Amniotic stem cell (primary cell): ENCODE data around the gene DRC7.

Experiments
- DNase-seq: peaks from one replicate; lab custom pipeline; 2025; lab: John Stamatoyannopoulos, UW

DRC7 gene

DNA sequence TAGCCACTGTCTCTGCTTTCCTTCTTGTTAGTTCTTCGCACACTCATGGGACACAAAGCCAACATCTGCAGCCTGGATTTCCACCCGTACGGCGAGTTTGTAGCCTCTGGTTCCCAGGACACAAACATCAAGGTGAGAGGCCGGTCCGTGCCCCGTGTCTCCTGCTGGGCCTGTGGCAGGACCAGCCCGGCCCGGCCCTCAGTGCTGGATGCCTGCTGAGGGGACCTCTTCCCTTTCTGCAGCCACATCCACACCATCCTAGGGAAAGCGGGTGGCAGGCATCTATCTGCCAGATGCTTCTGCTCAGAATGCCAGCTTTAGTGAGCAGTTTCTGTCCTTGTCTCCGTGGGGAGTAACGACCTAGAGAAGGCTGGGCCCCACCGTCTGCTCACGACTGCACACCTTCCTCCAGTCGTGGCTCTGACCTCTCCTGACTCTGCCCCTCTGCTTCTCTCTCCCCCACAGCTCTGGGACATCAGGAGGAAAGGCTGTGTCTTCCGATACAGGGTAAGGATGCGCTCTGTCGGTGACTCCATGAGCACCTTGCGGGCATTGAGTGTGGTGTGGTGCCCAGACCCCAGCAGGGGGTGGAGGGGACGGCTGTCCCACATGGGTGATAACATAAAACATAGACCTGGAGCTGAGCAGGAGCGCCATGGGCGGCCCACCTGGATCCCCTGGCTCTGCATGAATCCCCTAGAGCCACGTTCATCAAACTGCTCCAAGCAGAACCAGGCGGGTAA, 56.4 kb downstream of the DRC7 start:
- no peak for DNase-seq

DNA sequence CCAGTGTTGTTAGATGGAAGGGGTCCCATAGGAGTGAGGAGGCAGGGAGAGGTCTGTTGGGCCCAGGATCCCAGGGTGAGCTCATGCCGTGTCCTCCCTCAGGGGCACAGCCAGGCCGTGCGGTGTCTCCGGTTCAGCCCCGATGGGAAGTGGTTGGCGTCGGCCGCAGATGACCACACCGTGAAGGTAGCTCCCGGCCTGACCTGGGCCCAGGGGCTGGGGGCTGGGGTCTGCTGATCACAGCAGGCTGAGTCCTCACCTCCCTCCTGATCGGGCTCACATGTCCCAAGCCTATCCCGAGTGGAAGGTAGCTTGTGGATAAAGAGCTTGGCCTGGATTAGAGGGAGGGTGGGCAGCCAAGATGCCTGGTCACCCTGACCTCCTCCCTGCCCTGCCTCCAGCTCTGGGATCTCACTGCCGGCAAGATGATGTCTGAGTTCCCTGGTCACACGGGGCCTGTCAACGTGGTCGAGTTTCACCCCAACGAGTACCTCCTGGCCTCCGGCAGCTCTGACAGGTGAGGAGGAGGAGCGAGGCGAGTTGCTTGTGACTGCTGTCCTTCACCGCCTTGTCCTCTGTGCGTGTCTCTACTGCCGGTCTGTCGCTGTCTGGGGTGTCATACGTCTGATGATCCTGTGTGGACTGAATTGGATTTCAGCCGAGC, 57.1 kb downstream of the DRC7 start:
- DNase-seq = no peak

GRCh38 chr16:57752203-57752580, 57.6 kb downstream of the DRC7 start:
- no peak for DNase-seq

GRCh38 chr16:57752581-57753447, 58.2 kb downstream of the DRC7 start:
- DNase-seq = no peak

DNA sequence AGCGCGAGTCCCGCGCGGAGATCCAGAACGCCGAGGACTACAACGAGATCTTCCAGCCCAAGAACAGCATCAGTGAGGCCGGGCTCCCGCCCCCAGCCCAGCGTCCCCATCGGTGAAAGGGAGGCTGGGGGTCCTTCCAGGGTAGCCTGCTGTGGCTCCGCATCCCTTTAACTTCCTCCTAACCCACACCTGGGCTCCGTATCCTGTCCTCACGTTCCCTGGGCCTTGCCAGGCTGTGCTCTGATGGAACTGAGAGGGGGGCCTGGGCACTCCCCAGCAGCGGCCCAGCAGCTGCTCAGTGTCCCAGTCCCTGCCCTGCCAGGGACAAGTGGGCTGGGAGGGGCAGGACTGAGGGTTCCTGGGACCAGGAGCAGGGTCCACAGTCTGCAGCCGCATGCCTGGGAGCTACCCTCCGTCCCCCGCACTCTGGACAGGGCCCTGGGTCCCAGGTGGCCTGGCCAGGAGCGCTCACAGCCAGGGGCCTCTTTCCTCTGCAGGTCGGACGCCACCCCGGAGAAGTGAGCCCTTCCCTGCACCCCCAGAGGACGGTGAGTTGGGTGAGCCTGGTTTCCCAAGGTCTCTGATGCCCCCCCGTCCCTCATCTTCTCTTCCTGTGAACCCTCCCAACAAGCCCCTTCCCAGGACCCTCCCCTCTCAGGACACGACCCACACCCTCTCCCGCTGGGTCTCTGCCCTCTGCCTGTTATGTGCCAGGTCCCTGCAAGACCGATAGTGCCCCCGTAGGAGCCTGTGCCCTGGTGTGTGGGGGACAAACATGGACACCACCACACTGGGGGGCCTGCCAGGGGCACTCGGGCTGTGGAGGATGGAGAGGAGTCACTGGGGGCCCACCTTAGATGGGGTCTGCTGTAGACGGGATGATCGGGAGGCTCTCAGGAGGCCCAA, 59.1 kb downstream of the DRC7 start:
- DNase-seq = no peak

- no peak for DNase-seq
Measured at GRCh38 chr16:57754354-57755060, 59.9 kb downstream of the DRC7 start.

DNA sequence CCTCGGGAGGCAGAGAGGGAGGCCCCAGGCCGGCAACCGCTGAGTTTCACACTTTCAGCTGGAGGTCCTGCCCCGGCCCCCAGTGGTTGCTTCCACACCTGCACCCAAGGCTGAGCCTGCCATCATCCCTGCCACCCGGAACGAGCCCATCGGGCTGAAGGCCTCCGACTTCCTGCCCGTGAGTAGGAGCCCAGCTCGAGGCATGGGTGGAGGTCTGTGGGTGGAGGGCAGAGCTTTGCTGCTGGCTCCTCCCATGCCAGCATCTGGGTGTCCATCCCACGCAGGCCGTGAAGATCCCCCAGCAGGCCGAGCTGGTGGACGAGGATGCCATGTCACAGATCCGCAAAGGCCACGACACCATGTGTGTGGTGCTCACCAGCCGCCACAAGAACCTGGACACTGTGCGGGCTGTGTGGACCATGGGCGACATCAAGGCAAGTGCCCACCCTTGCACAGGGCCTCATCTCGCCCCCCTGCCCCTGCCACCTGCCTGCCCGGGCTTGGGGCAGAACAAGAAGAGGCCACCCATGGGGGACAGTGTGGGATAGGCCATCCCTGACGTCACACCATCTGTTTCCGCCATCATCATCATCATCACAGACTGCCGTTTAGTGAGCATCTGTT, 60.6 kb downstream of the DRC7 start:
- DNase-seq = no peak

DNA sequence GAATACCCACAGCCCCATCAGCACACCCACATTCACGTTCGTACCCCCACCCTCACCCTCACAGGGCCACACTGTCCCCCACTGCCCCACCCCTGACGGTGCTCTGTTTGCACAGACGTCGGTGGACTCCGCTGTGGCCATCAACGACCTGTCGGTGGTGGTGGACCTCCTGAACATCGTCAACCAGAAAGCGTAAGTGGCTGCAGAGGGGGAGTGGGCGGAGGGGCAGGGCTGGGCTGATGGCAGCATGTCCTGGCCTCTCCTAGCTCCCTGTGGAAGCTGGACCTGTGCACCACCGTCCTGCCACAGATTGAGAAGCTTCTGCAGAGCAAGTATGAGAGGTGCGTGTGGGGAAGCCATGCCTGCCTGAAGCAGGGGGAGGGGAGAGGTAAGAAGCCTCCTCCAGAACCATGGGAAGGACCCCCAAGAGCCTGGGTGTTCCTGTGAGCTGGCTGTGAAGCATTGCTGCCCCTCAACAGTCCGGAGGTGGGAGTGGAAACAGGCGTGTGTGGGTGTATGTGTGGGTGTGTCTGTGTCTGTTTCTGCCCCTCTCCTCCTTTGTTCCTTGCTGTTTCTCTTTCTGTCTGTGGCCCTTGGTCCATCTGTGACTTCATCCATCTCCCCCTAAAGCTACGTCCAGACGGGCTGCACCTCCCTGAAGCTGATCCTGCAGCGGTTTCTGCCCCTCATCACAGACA, 61.3 kb downstream of the DRC7 start:
- no peak for DNase-seq

GRCh38 chr16:57756424-57757325, 62.1 kb downstream of the DRC7 start:
- no peak for DNase-seq

DNA sequence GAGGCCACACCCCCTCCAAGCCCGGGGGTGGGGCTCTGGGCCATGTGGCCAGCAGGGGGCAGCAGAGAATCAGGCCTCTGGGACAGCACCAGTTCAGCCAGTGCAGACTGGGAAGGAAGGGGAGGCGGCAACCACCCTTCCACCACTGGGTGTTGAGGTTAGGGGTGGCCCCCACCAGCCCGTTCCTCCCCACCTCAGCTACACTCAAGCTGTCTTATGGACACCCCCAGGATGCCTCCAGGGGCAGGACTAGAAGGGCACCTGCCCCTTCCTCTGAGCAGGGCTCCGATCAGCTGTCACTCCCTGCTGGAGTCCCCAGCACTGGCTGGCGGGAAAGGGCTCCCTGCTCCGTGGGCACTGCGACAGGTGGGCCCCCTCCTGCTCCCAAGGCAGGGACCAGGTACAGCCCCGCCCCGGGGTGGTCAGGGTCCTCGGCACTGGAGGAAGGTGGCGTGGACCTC, 62.8 kb downstream of the DRC7 start:
- DNase-seq = peak; percentile 41

- no peak for DNase-seq
Measured at GRCh38 chr16:57757883-57758282, 63.3 kb downstream of the DRC7 start.

DNA sequence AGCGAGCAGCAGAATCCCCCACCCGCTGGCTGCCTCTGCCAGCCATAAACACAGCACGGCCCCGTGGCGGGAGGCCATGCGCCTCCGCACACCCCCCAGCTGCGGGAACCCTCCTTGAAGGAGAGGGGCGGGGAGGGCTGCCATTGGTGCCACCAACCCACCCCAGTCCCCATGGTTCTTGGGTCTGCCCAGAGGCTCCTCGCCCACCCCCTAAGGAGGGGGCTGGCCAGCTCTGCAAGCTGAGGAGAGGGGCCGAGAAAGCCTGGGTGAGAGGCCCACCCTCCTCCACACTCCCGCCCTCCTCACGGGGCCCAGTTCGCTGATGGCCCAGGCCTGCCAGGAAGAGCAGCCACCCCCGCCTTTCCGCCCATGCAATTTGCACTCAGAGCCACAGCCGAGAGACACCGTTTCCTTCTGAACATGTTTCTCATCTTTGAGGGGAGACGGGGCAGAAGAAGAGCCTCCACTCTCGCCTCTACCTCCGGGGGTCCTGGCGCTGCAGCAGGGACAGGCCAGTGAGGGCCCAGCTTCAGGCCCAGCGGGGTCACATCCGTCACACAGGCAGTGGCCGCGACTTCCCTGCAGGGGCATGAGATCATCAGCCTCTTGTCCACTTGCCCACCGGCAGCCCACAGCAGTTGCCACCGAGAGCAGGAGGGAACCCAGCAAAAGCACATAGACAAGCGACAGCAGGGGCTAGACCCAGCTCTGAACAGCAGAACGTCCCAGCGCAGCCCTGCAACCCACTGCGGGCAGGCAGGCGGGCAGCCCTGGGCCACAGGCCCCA, 63.9 kb downstream of the DRC7 start:
- DNase-seq = no peak

GRCh38 chr16:57759131-57759530, 64.5 kb downstream of the DRC7 start:
- no peak for DNase-seq

GRCh38 chr16:57759541-57760356, 65.1 kb downstream of the DRC7 start:
- DNase-seq = no peak

GRCh38 chr16:57760357-57761160, 66.0 kb downstream of the DRC7 start:
- no peak for DNase-seq

DNA sequence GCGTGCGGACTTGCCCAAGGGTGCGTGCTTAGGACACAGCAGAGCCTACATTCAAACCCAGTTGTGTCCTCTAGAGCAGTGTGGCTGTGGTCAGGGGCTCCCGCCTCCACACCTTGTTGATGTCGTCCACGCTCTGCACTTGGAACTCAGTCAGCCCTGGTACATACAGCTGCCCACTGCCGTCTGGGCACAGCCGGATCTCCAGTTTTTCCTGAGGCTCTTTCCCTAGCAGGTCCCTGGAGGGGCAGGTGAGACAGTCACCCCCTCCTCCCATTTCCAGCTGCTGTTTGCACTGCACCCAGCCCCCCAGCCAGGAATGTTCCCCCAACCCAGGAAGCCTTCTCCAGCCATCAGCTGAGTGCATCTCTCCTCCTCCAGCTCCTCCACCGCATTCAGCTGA, 66.7 kb downstream of the DRC7 start:
- DNase-seq = no peak
